ENCODE data around the gene SAG. TPM values are rescaled to one million over a fixed set of nuclear protein-coding genes. Genes with fewer than 3 reads are reported as not detected.

Gene SAG
- total and polyA plus RNA-seq, 9 of the 15 experiments (the other 6 are each of a cell fraction or from before 2014, with no cell fraction given): 0.04 to 0.64 (median 0.31) TPM; not detected in 5

DNA sequence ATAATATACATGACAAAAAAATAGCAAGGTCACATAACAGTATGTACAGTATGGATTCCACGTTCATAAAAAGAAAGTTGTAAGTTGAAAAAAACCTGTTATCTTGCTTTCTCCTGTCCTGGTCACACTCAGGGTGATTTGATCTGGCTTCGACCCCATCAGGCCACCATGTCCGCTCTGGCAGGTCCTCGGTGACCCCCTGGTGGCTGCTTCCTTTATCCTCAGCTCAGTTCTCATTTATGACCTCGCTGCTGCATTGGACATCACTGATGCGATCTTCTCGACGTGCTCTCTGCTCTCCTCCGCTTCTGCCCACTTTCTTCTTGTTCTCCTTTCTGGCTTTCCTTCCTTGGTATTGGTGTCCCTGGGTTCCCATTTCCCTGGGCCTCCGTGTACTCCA is 76.4 kb downstream of the SAG start (continued):
- TF ChIP-seq MYBL2 (IDR thresholded peaks at IDR 0.05; ENCODE audit: low read depth): no peak
- TF ChIP-seq MYBL2 (CRISPR knock-in tag; IDR thresholded peaks at IDR 0.05; ENCODE audit: borderline replicate concordance): no peak
- no peak for TF ChIP-seq ZNF347 (CRISPR knock-in tag; IDR thresholded peaks at IDR 0.05; ENCODE audit: low read depth)
- TF ChIP-seq TCF7 (IDR thresholded peaks at IDR 0.05; ENCODE audit: borderline replicate concordance): no peak
- no peak for TF ChIP-seq ZNF318 (IDR thresholded peaks at IDR 0.05; ENCODE audit: borderline replicate concordance in 1 of 2, low read depth in 1 of 2)
- no peak for TF ChIP-seq ATF4 (CRISPR knock-in tag; IDR thresholded peaks at IDR 0.05)
